GM13976 (cell line): ENCODE measurements around the gene VN1R4.
"Not testable (repeated sequence)": the region's sequence is repeated elsewhere in the genome, so short reads cannot be mapped to it uniquely, and the experiment has no call there.

ENCODE experiments used
- DNase-seq: peaks from one replicate; pipeline ENCODE4 v3.0.0; 2012; ENCODE audit warnings: low spot score
- CTCF ChIP-seq: IDR thresholded peaks from 2 replicates; pipeline ENCODE4 v1.5.1; 2012; ENCODE audit warnings: borderline replicate concordance, mild to moderate bottlenecking; ENCODE audit not compliant: insufficient read depth; ENCODE audit errors: extremely low read depth, missing control alignments, control extremely low read depth
- in situ Hi-C: fragments of 300-500 bp; cut with MboI; formaldehyde crosslinking; loops from one replicate; pipeline ENCODE4 v1.12.0; 2022; ENCODE audit warnings: low sequenced_read_pairs, mixed read lengths, inconsistent platforms; ENCODE audit not compliant: unreplicated experiment

The VN1R4 gene

GRCh38 chr19:53285087-53285486 lies 17.6 kb upstream of the VN1R4 start:
- no peak for DNase-seq
- in situ Hi-C loops = no loop called here
- TF ChIP-seq CTCF = no peak

- in situ Hi-C loops, DNase-seq: not testable (repeated sequence)
Observed at GRCh38 chr19:53281947-53282346, 14.4 kb upstream of the VN1R4 start.

GRCh38 chr19:53275480-53275879 lies 8.0 kb upstream of the VN1R4 start:
- no peak for DNase-seq
- TF ChIP-seq CTCF = no peak
- in situ Hi-C loops = no loop called here

GRCh38 chr19:53272044-53272443 lies 4.5 kb upstream of the VN1R4 start:
- TF ChIP-seq CTCF = no peak
- in situ Hi-C loops = no loop called here
- no peak for DNase-seq

- in situ Hi-C loops, DNase-seq: not testable (repeated sequence)
Observed at GRCh38 chr19:53269861-53270260, 2.3 kb upstream of the VN1R4 start.

GRCh38 chr19:53257715-53258342 lies 9.7 kb downstream of the VN1R4 start, which contains the start of gene VN1R2:
Gene VN1R2, plus strand, starts transcription at chr19:53258292. Its CDS starts 84 bp downstream, at chr19:53258376.
- DNase-seq, in situ Hi-C loops: not testable (repeated sequence)

- peak; percentile 74 for DNase-seq
- no peak for TF ChIP-seq CTCF
- in situ Hi-C loops = no loop called here
Observed at GRCh38 chr19:53254411-53255341, 12.8 kb downstream of the VN1R4 start, which contains the start of gene ZNF677. Gene ZNF677, minus strand, starts transcription at chr19:53254873. Its CDS starts 3,323 bp downstream, at chr19:53251550.

GRCh38 chr19:53246498-53246897 lies 21.0 kb downstream of the VN1R4 start:
- peak; percentile 38 for DNase-seq
- no peak for TF ChIP-seq CTCF
- in situ Hi-C loops = no loop called here
